Peyer's patch (tissue), 4 donors: ENCODE results near the gene PPFIBP1. TPM values are rescaled to one million over a fixed set of nuclear protein-coding genes. Genes with fewer than 3 reads are reported as not detected.
A peak's percentile ranks its signal among the peaks of the same experiment; 100 is the strongest.
"Not testable (repeated sequence)": the region's sequence is repeated elsewhere in the genome, so short reads cannot be mapped to it uniquely, and the experiment has no call there.

Experiments
- DNase-seq, 3 donors: peaks; one replicate each; pipeline ENCODE4 v3.0.0-alpha.2; 2017 to 2019
- H3K27ac ChIP-seq, 4 donors: fragments of 200-600 bp; sonication (generic); one replicate each; pipeline ENCODE4 v1.5.1; 2016 to 2019
- H3K27me3 ChIP-seq, 2 donors: fragments of 200-600 bp; sonication (generic); one replicate each; pipeline ENCODE4 v1.5.1; 2019
- H3K36me3 ChIP-seq, 3 donors: fragments of 200-600 bp; sonication (generic); one replicate each; pipeline ENCODE4 v1.5.1; 2016 to 2019
- H3K4me1 ChIP-seq, 4 donors: fragments of 200-600 bp; sonication (generic); one replicate each; pipeline ENCODE4 v1.5.1; 2016 to 2019
- H3K4me3 ChIP-seq, 4 donors: fragments of 200-600 bp; sonication (generic); 1 replicate in 3 of 4; 2 replicates in 1 of 4; pipeline ENCODE4 v1.5.1; 2016 to 2019; ENCODE audit warnings: mild to moderate bottlenecking in 1 of 4
- H3K9me3 ChIP-seq, 4 donors: fragments of 200-600 bp; sonication (generic); one replicate each; pipeline ENCODE4 v1.5.1; 2016 to 2019; ENCODE audit warnings: mild to moderate bottlenecking in 1 of 4
- CTCF ChIP-seq, 6 experiments: fragments of 450-650 bp in 4 of 6; fragments of 200-600 bp in 2 of 6; sonication (generic) in 1 of 6; IDR thresholded peaks; one replicate each; pipeline ENCODE4 v1.5.1; 2017 to 2019; ENCODE audit warnings: antibody characterized with exemption in 6 of 6, mild to moderate bottlenecking in 3 of 6, moderate library complexity in 1 of 6
- POLR2A ChIP-seq, 2 donors: fragments of 450-650 bp; IDR thresholded peaks; one replicate each; pipeline ENCODE4 v1.5.1; 2017; ENCODE audit warnings: antibody characterized with exemption in 2 of 2, mild to moderate bottlenecking in 2 of 2, moderate library complexity in 2 of 2
- total RNA-seq, 4 donors: library from RNA; depleted of rRNA; stranded (reverse); fragments of >200 nt; gene quantifications; one replicate each; pipeline ENCODE4 v1.1.0, GENCODE V29; 2016

The PPFIBP1 gene
- total RNA-seq, 4 donors from 2014 or later = 37.5 to 171 (median 48.1) TPM

GRCh38 chr12:27580561-27581330 is 56.7 kb downstream of the PPFIBP1 start:
- no peak overlapping the region for H3K27ac ChIP-seq
- H3K9me3 ChIP-seq = no peaks in the 10 kb centered on the region
- no peak overlapping the region for H3K4me3 ChIP-seq
- no peak for DNase-seq
- no peak for TF ChIP-seq CTCF (IDR thresholded peaks at IDR 0.05)
- TF ChIP-seq POLR2A (IDR thresholded peaks at IDR 0.05) = no peak
- no peaks in the 10 kb centered on the region for H3K4me1 ChIP-seq
- H3K27me3 ChIP-seq = no peaks in the 10 kb centered on the region
- no peaks in the 10 kb centered on the region for H3K36me3 ChIP-seq

- not testable (repeated sequence) for H3K4me3 ChIP-seq, H3K4me1 ChIP-seq, H3K27me3 ChIP-seq, H3K27ac ChIP-seq, H3K9me3 ChIP-seq, DNase-seq, H3K36me3 ChIP-seq
Measured at GRCh38 chr12:27581331-27581671, 57.3 kb downstream of the PPFIBP1 start.

GRCh38 chr12:27581833-27582232 is 57.8 kb downstream of the PPFIBP1 start:
- not testable (repeated sequence) for H3K9me3 ChIP-seq, H3K4me3 ChIP-seq, H3K36me3 ChIP-seq, DNase-seq, H3K27me3 ChIP-seq, H3K27ac ChIP-seq, H3K4me1 ChIP-seq

GRCh38 chr12:27582445-27582844 is 58.4 kb downstream of the PPFIBP1 start:
- not testable (repeated sequence) for H3K27ac ChIP-seq, H3K4me3 ChIP-seq, H3K27me3 ChIP-seq, H3K36me3 ChIP-seq, H3K4me1 ChIP-seq, H3K9me3 ChIP-seq, DNase-seq

- TF ChIP-seq CTCF (IDR thresholded peaks at IDR 0.05) (no peak), POLR2A (IDR thresholded peaks at IDR 0.05) (no peak)
- Histone ChIP-seq H3K4me3 (no peak overlapping the region), H3K36me3 (no peaks in the 10 kb centered on the region), H3K27ac (peak overlapping the region in 2 of 4 donors; percentile 6 to 47), H3K4me1 (peaks cover 0 to 4% (median 0%) of the 10 kb centered on the region in 4 donors), H3K9me3 (no peaks in the 10 kb centered on the region), H3K27me3 (no peaks in the 10 kb centered on the region)
- DNase-seq = no peak
Measured at GRCh38 chr12:27583057-27583797, 59.2 kb downstream of the PPFIBP1 start.

GRCh38 chr12:27583981-27584380 is 60.0 kb downstream of the PPFIBP1 start:
- DNase-seq = no peak
- Histone ChIP-seq H3K36me3 (no peaks in the 10 kb centered on the region), H3K27ac (peak overlapping the region in 2 of 4 donors; percentile 6 to 47), H3K4me1 (peaks cover 0 to 7% (median 0%) of the 10 kb centered on the region in 4 donors), H3K27me3 (no peaks in the 10 kb centered on the region), H3K4me3 (no peak overlapping the region), H3K9me3 (no peaks in the 10 kb centered on the region)
- TF ChIP-seq CTCF (IDR thresholded peaks at IDR 0.05) = no peak
- no peak for TF ChIP-seq POLR2A (IDR thresholded peaks at IDR 0.05)

GRCh38 chr12:27585739-27586265 is 61.8 kb downstream of the PPFIBP1 start:
- Histone ChIP-seq H3K9me3 (no peaks in the 10 kb centered on the region), H3K36me3 (no peaks in the 10 kb centered on the region), H3K27ac (no peak overlapping the region), H3K27me3 (no peaks in the 10 kb centered on the region), H3K4me1 (peaks cover 0 to 7% (median 0%) of the 10 kb centered on the region in 4 donors), H3K4me3 (no peak overlapping the region)
- DNase-seq = no peak
- TF ChIP-seq CTCF (IDR thresholded peaks at IDR 0.05) (no peak), POLR2A (IDR thresholded peaks at IDR 0.05) (no peak)

GRCh38 chr12:27588075-27588730 is 64.2 kb downstream of the PPFIBP1 start:
- not testable (repeated sequence) for H3K36me3 ChIP-seq, H3K9me3 ChIP-seq, H3K4me1 ChIP-seq, H3K27ac ChIP-seq, H3K27me3 ChIP-seq, DNase-seq, H3K4me3 ChIP-seq
